ENCODE results near the gene RAPGEF1.
"Not testable (repeated sequence)": the region's sequence is repeated elsewhere in the genome, so short reads cannot be mapped to it uniquely, and the experiment has no call there.

RAPGEF1 gene

DNA sequence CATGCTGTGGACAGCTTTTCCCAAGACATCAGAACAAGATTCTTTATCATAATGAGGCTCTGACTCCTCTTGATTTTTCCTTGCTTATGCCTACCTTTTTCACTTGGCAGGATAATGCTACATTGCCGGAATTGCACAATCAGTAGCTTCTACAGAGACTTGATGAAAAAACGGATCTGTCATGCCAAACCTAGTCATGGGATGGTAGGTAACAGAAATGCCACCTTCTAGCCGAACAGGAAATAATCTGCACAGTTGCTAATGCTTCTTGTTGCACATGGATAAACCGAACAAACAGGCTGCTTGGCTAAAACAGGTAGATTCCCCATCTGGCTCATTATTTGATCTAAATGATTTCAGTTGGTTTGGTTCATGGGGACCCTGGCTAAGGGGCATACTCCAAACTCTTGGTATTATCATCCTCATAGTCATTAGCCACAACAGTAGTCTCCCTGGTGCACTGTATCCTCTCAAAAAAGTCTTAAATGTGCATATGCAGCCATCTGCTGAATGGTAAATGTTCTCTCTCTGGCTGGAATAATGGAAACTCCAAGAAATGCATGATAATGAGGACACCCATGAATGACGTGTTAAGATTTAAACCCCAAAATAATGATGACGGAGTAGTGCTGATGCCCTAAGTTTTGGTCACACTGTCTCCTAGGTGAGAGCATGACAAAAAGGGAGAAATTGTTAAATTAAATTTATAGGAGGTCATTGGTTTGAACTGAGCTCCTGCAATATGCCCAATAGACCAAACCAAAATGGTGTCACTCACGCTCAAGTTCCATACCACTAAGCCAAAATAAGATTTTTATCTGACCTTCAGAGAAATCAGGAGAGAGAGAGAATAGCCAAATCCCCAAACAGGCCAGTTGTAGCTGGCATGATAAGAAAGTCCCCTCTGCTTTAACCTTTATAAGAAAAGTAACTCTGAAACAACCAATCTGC, 47.0 kb downstream of the RAPGEF1 start:
- in situ Hi-C loops (cut with MboI; ENCODE audit: low sequenced_read_pairs): no loop called here

DNA sequence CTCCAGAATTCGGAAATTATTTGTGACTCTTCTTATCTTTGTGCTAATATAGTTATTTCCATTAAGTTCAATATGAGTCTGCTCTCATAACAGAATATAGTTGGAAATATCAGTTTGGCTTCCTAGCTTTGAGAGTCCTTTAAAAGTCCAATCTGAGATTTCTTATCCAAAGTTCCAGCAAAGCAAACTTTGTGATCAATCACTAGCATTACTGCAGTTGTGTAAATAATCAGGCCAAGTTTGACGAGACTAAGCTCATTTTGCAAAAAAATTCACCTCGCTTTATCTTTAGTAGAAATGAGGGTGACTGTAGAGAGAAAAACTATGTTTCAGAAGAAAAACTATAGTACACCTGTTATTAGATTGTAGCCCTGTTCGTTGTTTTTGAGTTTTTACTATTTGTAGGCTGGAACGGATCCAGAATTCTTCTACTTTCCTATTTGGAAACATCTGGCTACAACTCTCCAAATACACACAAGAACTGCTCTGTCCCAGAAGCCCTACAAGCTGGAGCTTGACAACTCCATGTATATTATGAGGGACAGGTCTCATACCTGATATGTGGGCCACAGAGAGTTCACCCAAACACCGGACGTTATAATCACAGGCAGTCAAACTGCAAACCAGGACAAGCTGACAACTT, 47.8 kb downstream of the RAPGEF1 start:
- in situ Hi-C loops (cut with MboI; ENCODE audit: low sequenced_read_pairs): no loop called here

DNA sequence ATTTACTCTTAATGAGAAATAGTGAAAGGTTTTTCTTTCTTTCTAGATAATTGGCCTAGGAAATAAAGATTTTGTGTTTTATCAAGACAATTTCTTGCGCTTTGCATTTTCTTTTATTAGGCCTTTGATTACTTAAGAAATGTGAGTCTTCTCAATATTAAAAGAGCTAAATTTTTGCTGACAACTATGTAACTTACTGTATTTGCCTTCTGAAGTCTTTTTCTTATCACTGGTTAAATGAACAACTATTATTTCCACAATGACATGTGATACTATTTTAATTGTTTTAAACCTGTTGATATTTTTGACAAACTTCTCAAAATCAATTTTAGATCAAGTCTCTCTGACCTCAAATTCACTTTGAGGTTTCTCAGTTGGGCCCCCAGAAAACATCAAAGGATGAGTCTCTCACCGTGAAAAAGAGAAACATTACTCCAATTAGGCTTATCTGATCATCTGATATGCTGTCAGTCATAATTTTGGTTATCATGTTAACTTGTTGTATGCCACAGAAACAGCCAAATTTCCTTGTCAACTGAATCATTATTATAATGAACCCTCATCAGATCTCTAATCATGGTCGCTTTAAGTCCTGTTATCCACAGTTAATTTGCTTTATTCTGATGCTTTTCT, 48.8 kb downstream of the RAPGEF1 start:
- in situ Hi-C loops (cut with MboI; ENCODE audit: low sequenced_read_pairs): no loop called here

- in situ Hi-C loops (cut with MboI; ENCODE audit: low sequenced_read_pairs): no loop called here
These were observed 49.4 kb downstream of the RAPGEF1 start for GRCh38 chr9:131690462-131690861.

DNA sequence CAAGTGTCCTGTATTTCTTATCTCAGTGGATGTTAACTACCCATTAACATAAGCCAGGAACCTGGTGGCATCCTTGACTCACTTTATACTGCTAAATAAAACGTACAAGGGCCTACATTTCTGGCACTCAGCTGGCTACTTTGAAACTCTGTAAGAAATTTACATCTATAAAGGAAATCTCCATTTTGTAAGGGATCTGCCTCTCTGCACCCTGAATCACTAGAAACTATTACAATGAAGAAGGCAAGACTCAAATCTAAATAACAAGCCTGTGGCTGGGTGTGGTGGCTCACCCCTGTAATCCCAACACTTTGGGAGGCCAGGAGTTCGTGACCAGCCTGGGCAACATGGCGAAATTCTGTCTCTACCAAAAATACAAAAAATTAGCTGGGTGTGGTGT, 51.5 kb downstream of the RAPGEF1 start:
- in situ Hi-C loops (cut with MboI; ENCODE audit: low sequenced_read_pairs): no loop called here

- in situ Hi-C loops (cut with MboI; ENCODE audit: low sequenced_read_pairs): no loop called here
These were observed 53.8 kb downstream of the RAPGEF1 start for GRCh38 chr9:131685753-131686706.

DNA sequence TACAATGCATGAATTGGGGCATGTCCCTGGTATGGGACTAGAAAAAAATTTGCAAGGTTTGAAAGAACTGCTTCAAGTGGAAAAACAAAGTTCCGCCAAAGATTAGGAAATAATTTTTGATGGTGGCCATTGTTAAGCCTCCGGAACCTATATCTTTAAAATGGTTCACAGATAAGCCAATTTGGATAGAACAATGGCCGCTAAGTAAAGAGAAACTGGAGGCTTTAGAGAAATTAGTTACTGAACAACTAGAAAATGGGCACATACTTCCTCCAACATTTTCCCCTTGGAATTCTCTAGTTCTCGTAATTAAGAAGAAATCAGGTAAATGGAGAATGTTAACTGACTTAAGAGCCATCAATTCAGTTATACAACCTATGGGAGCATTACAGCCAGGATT, 56.8 kb downstream of the RAPGEF1 start:
- in situ Hi-C loops (cut with MboI; ENCODE audit: low sequenced_read_pairs): not testable (repeated sequence)

- in situ Hi-C loops (cut with MboI; ENCODE audit: low sequenced_read_pairs): no loop called here
These were observed 57.6 kb downstream of the RAPGEF1 start for GRCh38 chr9:131682261-131682660.

- in situ Hi-C loops (cut with MboI; ENCODE audit: low sequenced_read_pairs): not testable (repeated sequence)
These were observed 58.0 kb downstream of the RAPGEF1 start for GRCh38 chr9:131681826-131682225.

DNA sequence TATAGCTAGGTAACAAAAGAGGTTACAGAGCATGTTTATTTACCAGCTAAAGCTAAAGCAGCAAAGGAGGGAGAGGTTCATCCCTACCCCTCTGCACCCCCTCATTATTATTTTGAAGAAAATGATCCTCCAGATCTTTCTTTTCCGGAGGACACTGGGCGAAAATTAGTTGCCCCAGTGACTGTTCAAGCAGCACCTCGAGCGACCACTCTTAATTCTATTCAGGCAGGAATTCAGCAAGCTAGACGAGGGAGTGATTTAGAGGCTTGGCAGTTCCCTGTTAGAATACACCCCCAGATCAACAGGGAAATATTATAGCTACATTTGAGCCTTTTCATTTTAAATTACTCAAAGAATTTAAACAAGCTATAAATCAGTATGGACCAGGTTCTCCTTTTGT, 58.8 kb downstream of the RAPGEF1 start:
- in situ Hi-C loops (cut with MboI; ENCODE audit: low sequenced_read_pairs): not testable (repeated sequence)

DNA sequence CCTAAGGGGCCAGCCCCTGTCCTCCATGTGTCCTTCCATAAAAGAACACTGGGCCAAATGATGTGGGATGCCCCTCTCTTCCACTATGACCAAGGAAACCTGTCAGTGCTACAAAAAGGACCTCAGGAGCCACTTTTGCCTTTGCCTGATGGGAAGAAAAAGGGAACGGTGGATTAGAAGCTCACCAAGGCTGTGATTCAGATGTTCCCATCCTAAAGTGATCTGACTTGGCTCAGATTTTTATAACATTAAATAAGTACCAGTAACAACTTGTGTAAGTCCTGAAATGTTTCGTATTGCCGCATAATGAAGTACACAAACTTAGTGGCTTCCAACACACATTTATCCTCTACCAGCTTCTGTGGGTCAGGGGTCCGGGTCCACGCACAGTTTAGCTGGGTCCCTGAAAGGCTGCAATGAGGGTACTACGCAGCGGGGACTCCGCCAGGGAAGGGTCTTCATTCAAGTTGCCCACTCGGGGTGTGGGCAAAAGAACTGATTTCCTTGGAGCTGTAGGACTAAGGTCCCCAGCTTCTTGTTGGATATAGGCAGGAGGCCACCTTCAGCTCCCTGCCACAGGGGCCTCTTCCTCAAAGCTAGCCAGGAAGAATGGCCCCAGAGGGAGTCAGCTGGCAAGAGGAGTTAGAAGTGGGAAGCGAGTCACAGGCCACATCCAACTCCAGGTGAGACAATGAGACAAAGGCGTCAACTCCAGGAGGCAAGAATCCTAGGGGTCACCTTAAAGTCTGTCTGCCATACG, 60.4 kb downstream of the RAPGEF1 start:
- in situ Hi-C loops (cut with MboI; ENCODE audit: low sequenced_read_pairs): no loop called here

- in situ Hi-C loops (cut with MboI; ENCODE audit: low sequenced_read_pairs): no loop called here
These were observed 61.3 kb downstream of the RAPGEF1 start for GRCh38 chr9:131678499-131679111.

GRCh38 chr9:131677444-131678180, 62.3 kb downstream of the RAPGEF1 start:
- in situ Hi-C loops (cut with MboI; ENCODE audit: low sequenced_read_pairs): no loop called here

DNA sequence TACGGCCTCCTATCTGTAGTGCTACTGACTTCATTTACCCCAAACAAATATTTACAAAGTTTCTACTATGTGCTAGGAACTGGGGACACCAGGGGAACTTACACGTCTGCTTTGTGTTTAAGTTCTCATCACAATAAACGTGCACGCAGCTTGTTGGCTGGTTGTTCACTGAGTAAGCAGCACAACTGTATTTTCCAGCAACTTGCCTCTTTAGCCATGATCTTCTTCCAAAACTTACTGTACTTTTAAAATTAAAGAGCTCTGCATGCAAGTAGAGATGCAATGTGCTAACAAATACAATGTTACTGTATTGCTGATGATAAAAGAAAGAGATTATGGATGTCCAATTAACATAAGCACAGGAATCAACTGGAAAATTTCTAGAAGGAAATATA, 62.8 kb downstream of the RAPGEF1 start:
- in situ Hi-C loops (cut with MboI; ENCODE audit: low sequenced_read_pairs): no loop called here

DNA sequence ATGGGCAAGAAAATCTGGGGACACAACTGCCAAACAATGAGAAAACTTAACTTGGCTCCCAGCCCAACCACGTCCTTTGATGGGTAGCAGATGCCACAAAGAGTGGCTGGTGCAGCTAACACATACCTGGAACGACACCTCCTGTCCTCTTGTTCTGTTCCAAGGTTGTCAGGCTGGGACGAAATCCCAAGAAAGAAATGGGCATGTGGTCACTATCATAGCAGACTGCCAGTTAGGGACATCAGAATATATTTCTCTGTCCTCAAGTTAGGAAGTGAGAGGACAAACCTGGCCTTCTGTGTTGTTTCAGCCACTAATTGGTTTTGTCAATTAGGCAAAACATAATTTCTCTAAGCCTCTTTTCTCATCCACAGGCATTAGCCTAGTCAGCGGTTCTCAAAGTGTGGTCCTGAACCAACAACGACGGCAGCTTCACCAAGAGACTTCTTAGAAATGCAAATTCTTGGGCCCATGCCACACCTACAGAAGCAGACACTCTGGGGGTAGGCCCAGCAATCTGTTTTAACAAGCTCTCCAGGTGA, 63.4 kb downstream of the RAPGEF1 start:
- in situ Hi-C loops (cut with MboI; ENCODE audit: low sequenced_read_pairs): no loop called here

DNA sequence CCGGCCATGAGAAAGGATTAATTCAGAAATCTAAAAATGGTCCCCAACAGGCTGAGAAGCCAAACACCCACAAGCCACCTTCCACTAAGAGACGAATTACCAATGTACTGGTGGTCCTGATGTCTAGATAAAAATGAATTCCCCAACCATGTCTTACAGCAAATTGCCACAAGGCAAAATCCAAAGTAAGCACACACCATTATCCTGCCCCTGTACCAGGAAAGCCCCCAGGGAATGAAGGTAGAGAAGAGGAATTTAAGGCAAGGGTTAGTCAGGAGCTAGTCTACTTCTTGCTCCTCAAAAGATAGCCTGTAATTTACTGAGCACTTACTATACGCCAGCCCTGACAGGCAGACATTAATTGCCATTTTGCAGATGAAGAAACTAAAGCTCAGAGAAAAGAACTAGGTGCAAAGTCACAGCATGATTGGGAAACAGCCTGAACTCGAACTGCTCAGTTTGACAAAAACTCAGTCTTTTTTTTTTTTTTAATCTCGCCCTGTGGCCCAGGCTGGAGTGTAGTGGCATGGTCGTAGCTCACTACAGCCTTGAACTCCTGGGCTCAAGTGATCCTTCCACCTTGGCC, 64.3 kb downstream of the RAPGEF1 start:
- in situ Hi-C loops (cut with MboI; ENCODE audit: low sequenced_read_pairs): no loop called here

DNA sequence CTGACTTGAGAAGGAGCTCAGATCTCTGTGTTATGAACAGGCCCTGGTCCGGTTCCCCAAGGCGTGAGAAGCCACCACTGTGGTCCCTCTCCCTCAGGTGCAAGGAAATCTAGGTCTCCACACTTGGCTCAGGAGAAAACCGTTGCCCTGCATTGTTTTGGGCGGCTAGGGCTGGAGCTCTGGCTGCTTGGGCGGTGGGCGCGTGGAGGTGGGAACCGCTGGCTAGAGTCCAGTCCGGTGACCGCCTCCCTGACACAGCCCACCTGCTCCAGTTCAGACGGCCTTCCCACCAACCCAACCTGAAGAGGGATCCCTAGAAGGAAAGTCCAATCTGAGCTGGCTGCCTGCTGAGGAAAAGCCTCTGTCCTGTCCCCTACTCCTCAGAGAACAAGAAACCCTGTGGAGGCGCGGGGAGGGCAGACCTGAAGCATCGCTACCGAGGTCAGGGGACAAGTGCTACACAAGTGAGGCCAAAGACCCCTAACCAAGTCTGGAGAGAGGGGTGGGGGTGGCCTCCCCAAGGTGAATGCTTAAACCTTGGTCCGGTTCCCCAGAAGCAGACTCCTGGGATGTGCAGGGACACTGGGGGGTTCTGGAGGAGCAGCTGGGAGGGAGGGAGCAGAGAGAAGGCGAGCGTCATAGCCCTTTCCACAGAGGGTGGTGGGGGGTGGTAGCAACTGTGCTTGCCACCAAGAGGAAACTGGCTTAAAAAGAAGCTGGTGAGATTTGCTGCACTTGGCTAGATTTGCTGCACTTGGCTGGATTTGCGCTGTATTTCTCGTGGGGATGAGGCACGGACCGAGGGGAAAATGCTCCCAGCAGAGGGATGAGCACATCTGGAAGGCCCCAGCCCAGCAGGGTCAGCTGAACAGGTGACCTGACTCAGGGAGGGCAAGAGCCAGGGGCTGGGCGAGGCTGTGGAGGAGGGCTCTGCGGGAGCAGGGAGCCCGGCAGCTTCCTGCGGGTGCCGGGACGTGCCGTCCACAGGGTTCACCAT, 65.2 kb downstream of the RAPGEF1 start:
- in situ Hi-C loops (cut with MboI; ENCODE audit: low sequenced_read_pairs): no loop called here

Measured in HL-60/S4 (cell line).